CD4-positive, alpha-beta memory T cell (primary cell): Measurements from ENCODE around the gene PCSK2. TPM values are rescaled to one million over a fixed set of nuclear protein-coding genes. Genes with fewer than 3 reads are reported as not detected.

Source experiments
- CTCF ChIA-PET: fragments of 350-600 bp; sonication (Branson Sonifier 250); formaldehyde crosslinking; loops from one replicate; lab custom pipeline; 2021; ENCODE audit warnings: inconsistent platforms; ENCODE audit not compliant: partially characterized antibody; lab: Charles Lee
- POLR2A ChIA-PET: fragments of 350-600 bp; sonication (Branson Sonifier 250); formaldehyde crosslinking; loops from one replicate; lab custom pipeline; 2021; ENCODE audit not compliant: partially characterized antibody; lab: Charles Lee
- DNase-seq, 5 donors: peaks; one replicate each; pipeline versions ENCODE4 v3.0.0 to v3.0.0-alpha.2; 2020 to 2022; ENCODE audit warnings: mixed read lengths in 1 of 5
- H3K27ac ChIP-seq: one replicate; pipeline ENCODE4 v1.7.0; 2013; ENCODE audit warnings: low read depth, low read length
- H3K27me3 ChIP-seq: 2 replicates; pipeline ENCODE4 v1.7.0; 2013; ENCODE audit warnings: mild to moderate bottlenecking, low read length, moderate library complexity; ENCODE audit not compliant: insufficient read depth
- H3K36me3 ChIP-seq: 2 replicates; pipeline ENCODE4 v1.7.0; 2013; ENCODE audit warnings: mild to moderate bottlenecking, low read length, moderate library complexity; ENCODE audit not compliant: insufficient read depth
- H3K4me1 ChIP-seq: 2 replicates; pipeline ENCODE4 v1.7.0; 2013; ENCODE audit warnings: mild to moderate bottlenecking, low read length, moderate library complexity; ENCODE audit not compliant: insufficient read depth
- H3K4me3 ChIP-seq, 2 donors: one replicate each; pipeline ENCODE4 v1.7.0; 2013; ENCODE audit warnings: low read length in 2 of 2, mild to moderate bottlenecking in 1 of 2
- H3K9me3 ChIP-seq, 2 donors: one replicate each; pipeline ENCODE4 v1.7.0; 2013; ENCODE audit warnings: low read length in 2 of 2, control low read depth in 1 of 2; ENCODE audit not compliant: control insufficient read depth in 1 of 2
- H3K27ac Mint-ChIP-seq, 7 donors: one replicate each; pipeline ENCODE4 v1.8.0; 2020 to 2021; ENCODE audit warnings: mixed read lengths in 7 of 7, mild to moderate bottlenecking in 6 of 7, inconsistent platforms in 3 of 7, moderate library complexity in 3 of 7
- H3K27me3 Mint-ChIP-seq, 2 donors: one replicate each; pipeline ENCODE4 v1.8.0; 2020 to 2021; ENCODE audit warnings: mixed read lengths in 2 of 2
- H3K36me3 Mint-ChIP-seq, 2 donors: one replicate each; pipeline ENCODE4 v1.8.0; 2020 to 2021; ENCODE audit warnings: mixed read lengths in 2 of 2, inconsistent platforms in 1 of 2, mild to moderate bottlenecking in 1 of 2
- H3K4me1 Mint-ChIP-seq, 4 donors: one replicate each; pipeline ENCODE4 v1.8.0; 2020 to 2021; ENCODE audit warnings: mixed read lengths in 4 of 4, mild to moderate bottlenecking in 1 of 4
- H3K4me3 Mint-ChIP-seq, 8 donors: one replicate each; pipeline ENCODE4 v1.8.0; 2020 to 2021; ENCODE audit warnings: mixed read lengths in 8 of 8, mild to moderate bottlenecking in 7 of 8, moderate library complexity in 6 of 8, inconsistent platforms in 3 of 8
- H3K9me3 Mint-ChIP-seq, 8 donors: one replicate each; pipeline ENCODE4 v1.8.0; 2020 to 2021; ENCODE audit warnings: mixed read lengths in 8 of 8, mild to moderate bottlenecking in 5 of 8, inconsistent platforms in 3 of 8, moderate library complexity in 1 of 8
- intact Hi-C: fragments of 100-400 bp; cut with micrococcal nuclease; formaldehyde crosslinking; loops from one replicate; pipeline ENCODE4 v1.15.1; 2023
- polyA plus RNA-seq, 2 donors: library from polyadenylated mRNA; unstranded; fragments of 300-500 nt; fragmentation: Illumina TruSeq; gene quantifications; one replicate each; pipeline ENCODE4 v1.2.3, GENCODE V29; 2021
- total RNA-seq, 2 experiments: library from RNA; stranded (reverse); gene quantifications; one replicate each; pipeline ENCODE4 v1.2.3, GENCODE V29; 2021

The PCSK2 gene
- total and polyA plus RNA-seq, 4 experiments from 2014 or later = not detected

DNA sequence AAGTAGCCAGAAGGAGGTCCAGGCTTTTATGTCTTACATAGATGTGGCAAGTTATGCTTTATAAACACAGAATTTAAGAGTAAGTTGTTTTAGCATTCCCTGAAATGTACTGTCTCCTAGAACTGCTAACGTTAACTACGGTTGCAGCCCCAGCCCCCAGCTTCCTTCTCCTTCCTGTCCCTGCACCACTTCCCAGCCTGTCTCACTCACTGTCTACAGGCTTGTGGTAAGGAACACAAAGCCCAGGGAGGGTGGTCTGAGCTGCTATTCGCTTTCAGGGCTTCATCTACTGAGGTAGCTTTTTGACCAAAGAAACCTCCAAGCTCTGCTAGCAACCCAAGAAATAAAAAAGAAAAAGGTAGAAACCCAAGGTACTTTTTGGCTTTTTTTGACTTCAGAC, 35.9 kb downstream of the PCSK2 start:
- H3K4me1 ChIP-seq = no peaks in the 10 kb centered on the region

DNA sequence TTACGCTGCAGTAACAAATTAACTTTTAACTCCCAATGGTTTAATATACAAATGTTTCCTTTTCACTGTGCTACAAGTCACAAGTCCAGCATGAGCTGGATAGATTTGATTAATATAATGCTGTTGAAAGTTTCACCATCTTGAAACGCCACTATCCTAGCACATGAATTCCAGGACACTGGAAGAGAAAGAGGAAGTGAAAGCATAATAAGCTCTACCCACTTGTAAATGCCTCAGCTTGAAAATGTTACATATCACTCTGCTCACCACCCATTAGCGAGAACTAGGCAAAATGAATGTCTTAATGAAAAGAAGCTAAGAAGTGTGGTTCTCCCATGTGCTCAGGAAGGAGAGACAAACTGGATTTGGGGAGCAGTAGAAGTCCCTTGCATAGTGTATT, 46.9 kb downstream of the PCSK2 start:
- Mint-ChIP-seq H3K36me3 (no peaks in the 10 kb centered on the region), H3K27me3 (peaks cover 0 to 5% of the 10 kb centered on the region in 2 donors), H3K4me3 (no peak overlapping the region), H3K4me1 (no peaks in the 10 kb centered on the region), H3K9me3 (peaks cover 0 to 2% (median 0%) of the 10 kb centered on the region in 8 donors), H3K27ac (no peak overlapping the region)
- Histone ChIP-seq H3K4me1 (no peaks in the 10 kb centered on the region), H3K36me3 (no peaks in the 10 kb centered on the region), H3K27me3 (no peaks in the 10 kb centered on the region), H3K27ac (no peak overlapping the region), H3K9me3 (no peaks in the 10 kb centered on the region), H3K4me3 (no peak overlapping the region)
- intact Hi-C loops = no loop called here
- POLR2A ChIA-PET = no interaction called here
- CTCF ChIA-PET = no interaction called here
- no peak for DNase-seq

More for the DNA sequence above, 35.9 kb downstream of the PCSK2 start:
- no peak overlapping the region for H3K4me3 ChIP-seq
- Mint-ChIP-seq H3K36me3 (no peaks in the 10 kb centered on the region), H3K4me1 (no peaks in the 10 kb centered on the region), H3K4me3 (no peak overlapping the region), H3K27ac (no peak overlapping the region), H3K9me3 (peaks cover 0 to 16% (median 1%) of the 10 kb centered on the region in 8 donors), H3K27me3 (peaks cover 2 to 4% of the 10 kb centered on the region in 2 donors)
- no peaks in the 10 kb centered on the region for H3K9me3 ChIP-seq
- CTCF ChIA-PET = no interaction called here
- intact Hi-C loops = no loop called here
- no peaks in the 10 kb centered on the region for H3K27me3 ChIP-seq
- no peaks in the 10 kb centered on the region for H3K36me3 ChIP-seq
- POLR2A ChIA-PET = no interaction called here
- H3K27ac ChIP-seq = no peak overlapping the region
- DNase-seq = no peak

DNA sequence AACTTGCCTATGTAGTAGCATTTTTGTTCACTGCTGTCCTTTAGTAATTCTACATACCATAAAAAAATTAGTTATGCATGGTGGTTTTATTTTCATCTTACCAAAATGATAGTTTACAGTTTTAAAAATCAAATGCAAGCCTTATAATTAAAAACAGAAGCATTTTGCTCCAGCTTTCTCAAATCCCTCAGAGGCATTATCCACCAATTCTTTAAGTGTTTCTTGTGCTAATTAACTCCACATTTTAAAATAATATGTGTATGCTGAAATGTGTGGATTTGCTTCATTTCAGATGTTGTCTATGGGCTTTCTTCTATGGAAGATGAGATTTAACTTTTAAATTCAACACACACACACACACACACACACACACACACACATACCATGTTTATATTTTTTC, 49.3 kb downstream of the PCSK2 start:
- intact Hi-C loops = no loop called here
- Mint-ChIP-seq H3K27ac (no peak overlapping the region), H3K36me3 (no peaks in the 10 kb centered on the region), H3K4me3 (no peak overlapping the region), H3K9me3 (peaks cover 0 to 5% (median 1%) of the 10 kb centered on the region in 8 donors), H3K4me1 (no peaks in the 10 kb centered on the region), H3K27me3 (peaks cover 0 to 3% of the 10 kb centered on the region in 2 donors)
- Histone ChIP-seq H3K27ac (no peak overlapping the region), H3K9me3 (no peaks in the 10 kb centered on the region), H3K36me3 (no peaks in the 10 kb centered on the region), H3K4me1 (no peaks in the 10 kb centered on the region), H3K4me3 (no peak overlapping the region), H3K27me3 (no peaks in the 10 kb centered on the region)
- CTCF ChIA-PET = no interaction called here
- no peak for DNase-seq
- POLR2A ChIA-PET = no interaction called here

DNA sequence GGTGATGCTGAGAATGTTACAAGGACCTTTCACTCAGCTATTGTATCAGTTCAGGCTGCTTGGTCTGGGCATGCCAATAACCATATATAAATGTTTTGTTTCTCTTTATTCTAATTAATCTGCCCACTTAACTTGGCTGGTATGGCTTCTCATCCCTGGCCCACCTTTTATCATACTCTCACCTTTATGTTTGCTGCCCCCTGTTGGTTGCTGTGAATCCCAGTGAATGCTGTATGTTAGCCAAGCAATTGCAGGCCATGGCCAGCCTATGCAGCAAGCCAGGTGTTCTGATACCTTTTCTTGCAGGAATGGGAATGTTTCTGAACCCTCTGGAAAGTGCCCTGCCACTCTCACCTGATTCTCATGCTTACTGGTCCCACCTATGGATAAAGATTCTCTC, 54.6 kb downstream of the PCSK2 start:
- H3K36me3 ChIP-seq = no peaks in the 10 kb centered on the region
- Mint-ChIP-seq H3K27ac (no peak overlapping the region), H3K4me3 (no peak overlapping the region), H3K4me1 (no peaks in the 10 kb centered on the region), H3K9me3 (peaks cover 0 to 4% (median 1%) of the 10 kb centered on the region in 8 donors), H3K27me3 (no peaks in the 10 kb centered on the region), H3K36me3 (no peaks in the 10 kb centered on the region)
- no peak overlapping the region for H3K27ac ChIP-seq
- no peaks in the 10 kb centered on the region for H3K4me1 ChIP-seq
- ChIA-PET POLR2A (no interaction called here), CTCF (no interaction called here)
- H3K27me3 ChIP-seq = no peaks in the 10 kb centered on the region
- H3K4me3 ChIP-seq = no peak overlapping the region
- H3K9me3 ChIP-seq = no peaks in the 10 kb centered on the region
- no peak for DNase-seq
- intact Hi-C loops = no loop called here

DNA sequence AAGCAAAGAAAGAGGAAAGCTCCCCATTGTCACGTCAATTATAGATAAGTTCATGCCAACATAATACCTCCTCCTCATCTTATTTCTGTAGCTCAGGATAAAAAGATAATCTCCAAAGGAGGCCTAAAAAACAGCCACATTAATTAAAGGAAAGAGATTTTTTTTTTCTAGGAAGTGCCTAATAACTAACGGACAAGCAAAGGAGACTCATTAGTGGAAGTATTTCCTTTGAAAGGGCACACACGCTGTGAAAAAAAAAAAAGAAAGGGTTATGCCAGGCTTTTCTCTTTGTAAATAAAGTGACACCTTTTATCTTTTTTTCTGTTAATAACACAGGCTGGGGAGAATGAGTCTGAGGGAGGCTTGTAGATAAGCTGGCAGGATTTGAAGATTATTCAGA, 55.7 kb downstream of the PCSK2 start:
- no peak for DNase-seq
- Mint-ChIP-seq H3K9me3 (peaks cover 0 to 4% (median 1%) of the 10 kb centered on the region in 8 donors), H3K27me3 (peaks cover 0 to 2% of the 10 kb centered on the region in 2 donors), H3K36me3 (no peaks in the 10 kb centered on the region), H3K4me1 (no peaks in the 10 kb centered on the region), H3K4me3 (no peak overlapping the region), H3K27ac (no peak overlapping the region)
- H3K4me1 ChIP-seq = no peaks in the 10 kb centered on the region
- no peak overlapping the region for H3K4me3 ChIP-seq
- H3K9me3 ChIP-seq = no peaks in the 10 kb centered on the region
- CTCF ChIA-PET = no interaction called here
- no peaks in the 10 kb centered on the region for H3K27me3 ChIP-seq
- no peak overlapping the region for H3K27ac ChIP-seq
- POLR2A ChIA-PET = no interaction called here
- intact Hi-C loops = no loop called here
- H3K36me3 ChIP-seq = no peaks in the 10 kb centered on the region

DNA sequence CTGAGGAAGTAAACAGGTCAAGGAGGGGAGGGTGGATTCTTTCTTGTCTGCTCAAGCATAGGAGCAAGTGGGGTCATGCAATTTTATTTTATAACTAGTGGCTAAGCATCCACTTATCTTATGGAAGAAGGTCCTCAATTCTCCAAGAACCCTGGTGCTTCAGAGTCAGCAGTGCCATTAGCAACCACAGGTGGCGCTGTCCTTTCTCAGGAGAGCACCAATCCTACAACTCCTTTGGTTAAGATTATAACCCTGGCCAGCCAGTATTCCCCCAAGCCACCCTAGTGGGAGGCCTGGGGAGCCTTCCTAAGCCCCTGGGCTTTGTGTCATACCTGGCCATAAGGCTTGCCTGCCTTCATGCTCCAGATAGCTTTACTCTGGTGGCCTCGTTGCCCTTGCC, 60.7 kb downstream of the PCSK2 start:
- Mint-ChIP-seq H3K9me3 (no peaks in the 10 kb centered on the region), H3K36me3 (no peaks in the 10 kb centered on the region), H3K27me3 (peaks cover 0 to 2% of the 10 kb centered on the region in 2 donors), H3K27ac (no peak overlapping the region), H3K4me3 (no peak overlapping the region), H3K4me1 (no peaks in the 10 kb centered on the region)
- H3K4me1 ChIP-seq = no peaks in the 10 kb centered on the region
- no peaks in the 10 kb centered on the region for H3K36me3 ChIP-seq
- no peak overlapping the region for H3K27ac ChIP-seq
- no peaks in the 10 kb centered on the region for H3K27me3 ChIP-seq
- intact Hi-C loops = no loop called here
- ChIA-PET CTCF (no interaction called here), POLR2A (no interaction called here)
- DNase-seq = no peak
- H3K4me3 ChIP-seq = no peak overlapping the region
- no peaks in the 10 kb centered on the region for H3K9me3 ChIP-seq

DNA sequence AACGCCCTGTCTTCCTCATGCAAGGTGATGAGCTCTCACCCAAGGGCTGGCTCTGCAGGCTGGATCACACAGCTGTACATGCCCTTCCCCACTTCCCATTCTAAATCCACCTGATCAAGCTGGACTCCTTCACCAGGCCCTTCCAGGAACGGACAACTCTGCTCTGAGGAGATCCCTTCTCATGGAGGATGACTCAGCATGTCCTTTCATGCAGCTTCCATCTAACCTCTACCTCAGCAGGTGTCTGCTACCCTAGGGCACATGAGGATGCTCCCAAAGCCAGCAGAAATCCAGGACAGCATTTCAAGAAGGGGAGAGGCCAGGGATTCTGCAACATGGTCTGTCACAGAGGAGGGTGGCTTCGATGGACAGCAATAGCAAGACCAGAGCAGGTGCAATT, 61.2 kb downstream of the PCSK2 start:
- Mint-ChIP-seq H3K27me3 (peaks cover 0 to 2% of the 10 kb centered on the region in 2 donors), H3K9me3 (no peaks in the 10 kb centered on the region), H3K27ac (no peak overlapping the region), H3K36me3 (no peaks in the 10 kb centered on the region), H3K4me1 (no peaks in the 10 kb centered on the region), H3K4me3 (no peak overlapping the region)
- H3K27me3 ChIP-seq = no peaks in the 10 kb centered on the region
- POLR2A ChIA-PET = no interaction called here
- H3K27ac ChIP-seq = no peak overlapping the region
- H3K4me1 ChIP-seq = no peaks in the 10 kb centered on the region
- intact Hi-C loops = no loop called here
- CTCF ChIA-PET = no interaction called here
- H3K9me3 ChIP-seq = no peaks in the 10 kb centered on the region
- H3K36me3 ChIP-seq = no peaks in the 10 kb centered on the region
- H3K4me3 ChIP-seq = no peak overlapping the region
- no peak for DNase-seq

DNA sequence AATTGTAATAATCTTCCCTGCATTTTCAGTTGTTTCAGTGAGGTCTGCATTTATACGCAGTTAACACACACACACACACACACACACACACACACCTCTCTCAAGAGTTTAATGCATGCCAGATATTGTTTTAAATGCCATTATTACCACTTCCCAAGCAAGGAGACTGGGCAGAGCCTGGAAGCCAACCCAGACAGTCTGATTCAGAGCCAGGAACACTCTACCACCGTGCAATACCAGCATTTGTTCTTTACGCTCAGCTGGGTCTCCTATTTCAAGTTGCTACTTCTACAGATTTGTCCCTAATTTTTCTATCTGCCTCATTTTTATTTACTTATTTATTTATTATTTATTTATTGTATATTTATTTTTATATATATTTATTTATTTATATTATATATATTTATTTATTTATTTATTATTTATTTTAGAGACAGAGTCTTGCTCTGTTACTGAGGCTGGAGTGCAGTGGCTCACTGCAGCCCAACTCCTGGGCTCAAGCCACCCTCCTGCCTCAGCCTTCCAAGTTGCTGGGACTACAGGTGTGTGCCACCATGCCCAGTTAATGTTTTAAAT, 68.4 kb downstream of the PCSK2 start:
- Mint-ChIP-seq H3K4me1 (no peaks in the 10 kb centered on the region), H3K27me3 (peaks cover 1% of the 10 kb centered on the region in 2 donors), H3K27ac (no peak overlapping the region), H3K4me3 (no peak overlapping the region), H3K36me3 (no peaks in the 10 kb centered on the region), H3K9me3 (no peaks in the 10 kb centered on the region)
- CTCF ChIA-PET = no interaction called here
- Histone ChIP-seq H3K9me3 (no peaks in the 10 kb centered on the region), H3K27me3 (no peaks in the 10 kb centered on the region), H3K27ac (no peak overlapping the region), H3K4me1 (no peaks in the 10 kb centered on the region), H3K4me3 (no peak overlapping the region), H3K36me3 (no peaks in the 10 kb centered on the region)
- POLR2A ChIA-PET = no interaction called here
- no peak for DNase-seq
- intact Hi-C loops = no loop called here
